ENCODE results near the gene PCYT1A. TPM values are rescaled to one million over a fixed set of nuclear protein-coding genes. Genes with fewer than 3 reads are reported as not detected.
"Not testable (repeated sequence)": the region's sequence is repeated elsewhere in the genome, so short reads cannot be mapped to it uniquely, and the experiment has no call there.

Gene PCYT1A
- total RNA-seq, 1 experiment from 2014 or later: 43.5 TPM

DNA sequence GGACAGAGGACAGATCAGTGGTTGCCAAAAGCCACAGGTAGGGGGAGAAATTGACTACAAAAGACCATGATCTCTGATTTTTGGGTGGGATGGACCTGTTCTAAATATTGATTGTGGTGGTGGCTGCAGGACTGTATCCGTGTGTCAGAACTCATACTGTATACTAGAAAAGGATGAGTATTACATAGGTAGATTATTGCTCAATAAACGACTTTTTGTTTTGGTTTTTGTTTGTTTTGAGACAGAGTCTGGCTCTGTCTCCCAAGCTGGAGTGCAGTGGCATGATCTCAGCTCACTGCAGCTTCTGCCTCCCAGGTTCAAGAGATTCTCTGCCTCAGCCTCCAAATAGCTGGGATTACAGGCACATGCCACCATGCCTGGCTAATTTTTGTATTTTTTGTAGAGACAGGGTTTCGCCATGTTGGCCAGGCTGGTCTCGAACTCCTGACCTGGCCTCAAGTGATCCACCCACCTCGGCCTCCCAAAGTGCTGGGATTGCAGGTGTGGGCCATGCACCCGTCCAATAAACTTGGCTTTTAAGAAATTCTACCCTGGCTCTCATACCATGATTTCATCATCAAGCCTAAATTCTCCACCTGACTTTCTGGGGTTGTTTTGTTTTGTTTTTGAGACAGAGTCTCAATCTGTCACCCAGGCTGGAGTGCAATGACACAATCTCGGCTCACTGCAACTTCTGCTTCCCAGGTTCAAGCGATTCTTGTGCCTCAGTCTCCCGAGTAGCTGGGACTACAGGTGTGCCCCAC lies 81.9 kb downstream of the PCYT1A start:
- in situ Hi-C loops (cut with HindIII; ENCODE audit: low pct_unique_long_range_greater_than_20kb, low sequenced_read_pairs); DNase-seq (ENCODE audit: low read depth): not testable (repeated sequence)

DNA sequence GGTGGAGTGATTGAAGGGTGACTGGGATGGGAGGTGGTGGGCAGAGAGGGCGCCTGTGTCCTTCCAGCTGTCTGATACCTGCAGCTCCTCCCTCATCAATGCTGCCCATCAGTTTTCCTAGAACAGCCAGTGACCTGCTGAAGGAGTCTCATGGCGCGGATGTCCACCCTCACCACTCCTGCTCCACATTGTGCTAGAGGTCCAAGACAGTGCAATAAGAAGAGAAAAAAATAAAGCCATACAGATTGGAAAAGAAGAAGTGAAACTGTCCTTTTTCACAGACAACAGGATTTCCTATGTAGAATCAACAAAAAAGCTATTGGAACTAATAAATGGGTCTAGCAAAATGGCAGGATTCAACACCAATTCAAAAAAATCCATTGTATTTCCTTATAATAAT lies 83.7 kb downstream of the PCYT1A start:
- DNase-seq (ENCODE audit: low read depth): no peak
- in situ Hi-C loops (cut with HindIII; ENCODE audit: low pct_unique_long_range_greater_than_20kb, low sequenced_read_pairs): no loop called here

DNA sequence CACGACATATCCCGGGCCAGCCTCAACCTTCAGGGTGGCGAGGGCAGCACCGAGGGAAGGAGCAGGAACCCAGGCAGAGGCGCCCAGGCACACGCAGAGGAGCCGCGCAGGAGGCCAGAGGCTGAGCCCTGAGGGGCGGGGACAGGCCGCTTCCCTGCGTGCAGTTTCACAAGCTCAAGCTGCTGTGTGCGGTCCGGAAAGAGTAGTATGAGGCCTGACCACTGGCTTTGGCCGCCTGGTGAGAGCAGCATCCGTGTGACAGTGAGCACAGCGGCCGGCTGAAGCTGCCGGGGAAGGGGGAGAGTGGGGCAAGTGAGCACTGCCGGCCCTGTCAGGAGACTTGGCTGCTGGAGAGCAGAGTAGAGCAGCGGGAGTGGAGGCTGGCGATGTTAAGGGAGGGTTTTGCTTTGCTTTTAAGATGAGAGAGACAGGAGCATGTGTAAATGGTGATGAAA lies 85.0 kb downstream of the PCYT1A start:
- no peak for DNase-seq (ENCODE audit: low read depth)
- in situ Hi-C loops (cut with HindIII; ENCODE audit: low pct_unique_long_range_greater_than_20kb, low sequenced_read_pairs): no loop called here

DNA sequence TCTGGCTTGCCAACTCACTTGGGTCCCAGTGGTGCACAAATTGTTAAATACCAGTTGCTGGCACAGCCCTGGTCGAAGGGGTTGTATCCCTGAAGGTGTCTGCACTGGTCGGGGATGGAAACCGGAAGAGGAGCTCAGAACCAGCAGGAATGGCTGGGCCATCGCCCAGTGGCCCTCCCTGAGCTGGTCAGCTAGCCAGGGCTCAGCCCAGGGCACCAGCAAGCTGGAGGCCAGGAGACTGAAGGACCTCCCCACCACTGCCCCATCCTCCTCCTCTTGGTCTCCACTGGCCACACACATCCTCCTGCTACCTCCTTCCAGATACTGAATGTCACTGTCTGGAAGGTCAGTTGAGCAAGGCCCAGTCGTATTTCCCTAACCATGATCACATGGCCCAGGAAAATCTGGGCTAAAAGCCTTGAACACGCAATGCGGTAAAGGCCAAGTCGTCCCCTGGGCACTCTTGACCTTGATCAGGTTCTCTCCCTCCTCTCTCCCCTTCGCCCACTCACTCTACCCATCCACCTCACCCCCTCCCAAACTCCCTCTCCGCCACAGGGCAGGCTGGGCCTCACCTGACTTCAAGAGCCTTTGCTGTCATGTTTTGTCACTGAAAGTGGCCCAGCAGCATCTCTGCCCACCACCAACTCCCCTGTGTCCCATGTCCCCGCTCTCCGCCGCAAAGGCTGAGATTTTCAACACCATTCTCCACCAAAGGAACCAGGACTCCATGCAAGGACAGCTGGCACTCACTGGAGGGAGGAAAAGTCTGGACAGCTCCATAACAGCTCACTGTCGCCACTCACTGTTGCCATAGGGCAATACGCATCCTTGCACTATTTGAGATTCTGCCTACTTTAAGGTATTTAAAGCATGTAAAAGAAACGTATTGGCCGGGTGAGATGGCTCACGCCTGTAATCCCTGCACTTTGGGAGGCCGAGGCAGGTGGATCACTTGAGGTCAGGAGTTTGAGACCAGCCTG lies 88.5 kb downstream of the PCYT1A start:
- no peak for DNase-seq (ENCODE audit: low read depth)

GRCh38 chr3:196198081-196198675 lies 89.3 kb downstream of the PCYT1A start:
- in situ Hi-C loops (cut with HindIII; ENCODE audit: low pct_unique_long_range_greater_than_20kb, low sequenced_read_pairs): no loop called here

More for the DNA sequence above, 88.5 kb downstream of the PCYT1A start:
- in situ Hi-C loops (cut with HindIII; ENCODE audit: low pct_unique_long_range_greater_than_20kb, low sequenced_read_pairs): no loop called here

DNA sequence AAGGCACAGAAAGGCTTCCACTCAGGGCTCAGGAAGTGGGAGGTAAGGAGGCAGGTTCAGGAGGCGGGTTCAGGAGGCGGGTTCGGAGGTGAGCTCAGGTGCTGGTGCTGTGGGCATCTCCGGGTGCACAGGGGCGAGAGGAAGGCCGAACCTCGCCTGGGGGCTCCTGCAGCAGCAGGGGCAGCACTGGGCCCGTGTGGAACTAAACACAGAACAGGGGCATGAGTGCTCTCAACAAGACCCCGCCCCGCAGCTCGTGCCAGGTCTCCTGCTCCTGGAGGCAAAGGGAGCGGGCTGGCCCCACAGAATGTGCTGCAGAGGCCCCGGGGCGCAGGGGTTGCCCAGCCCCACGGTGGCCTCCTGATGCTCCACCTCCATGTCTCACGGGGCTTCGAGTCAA lies 90.0 kb downstream of the PCYT1A start:
- no peak for DNase-seq (ENCODE audit: low read depth)
- in situ Hi-C loops (cut with HindIII; ENCODE audit: low pct_unique_long_range_greater_than_20kb, low sequenced_read_pairs): no loop called here

More at GRCh38 chr3:196198081-196198675, 89.3 kb downstream of the PCYT1A start:
- no peak for DNase-seq (ENCODE audit: low read depth)

DNA sequence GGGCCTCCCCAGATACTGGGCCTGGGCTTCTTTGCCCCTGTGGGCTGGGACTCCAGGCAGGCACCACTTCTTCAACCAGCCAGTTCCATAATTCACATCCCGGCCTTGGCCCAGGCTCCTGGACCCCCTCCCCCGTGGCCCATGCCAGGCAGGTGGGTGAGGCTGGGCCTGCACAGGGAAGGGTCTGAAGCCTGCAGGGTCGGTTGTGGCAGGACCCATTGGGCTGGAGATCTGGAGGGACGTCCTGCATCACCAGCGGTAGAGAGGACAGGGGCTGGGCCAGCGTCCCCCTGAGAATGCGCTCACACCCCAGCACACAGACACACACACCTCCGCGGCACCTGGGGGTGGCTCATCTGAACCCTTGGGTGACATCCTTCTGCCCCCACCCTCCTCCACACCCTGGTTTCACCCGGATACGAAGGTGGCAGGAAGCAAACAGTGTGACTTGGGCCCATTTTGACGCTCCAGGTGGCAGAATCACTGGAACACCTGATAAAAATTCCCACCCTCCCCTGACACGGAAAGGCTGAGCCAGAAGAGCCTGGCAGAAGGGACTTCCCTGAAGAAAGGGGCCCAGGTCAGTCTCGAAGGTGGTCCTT lies 91.8 kb downstream of the PCYT1A start:
- DNase-seq (ENCODE audit: low read depth): no peak
- in situ Hi-C loops (cut with HindIII; ENCODE audit: low pct_unique_long_range_greater_than_20kb, low sequenced_read_pairs): no loop called here

DNA sequence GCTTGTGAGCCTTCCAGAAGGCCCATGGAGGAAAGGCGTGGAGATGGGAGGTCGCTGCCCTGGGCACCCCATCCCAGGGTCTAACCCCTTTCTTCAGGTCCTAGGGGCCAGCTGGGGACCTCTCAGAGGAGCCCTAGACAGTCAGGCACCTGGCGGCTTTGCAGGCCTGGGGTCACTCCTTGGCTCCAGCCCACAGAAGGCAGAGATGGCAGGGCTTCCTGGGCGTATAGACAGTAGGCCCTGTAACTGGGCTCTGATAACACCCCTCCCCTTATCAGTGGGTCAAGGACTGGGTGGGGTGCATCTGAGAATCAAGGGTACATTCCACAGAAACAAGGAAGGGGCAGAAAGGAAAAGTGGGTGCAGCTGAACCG lies 93.0 kb downstream of the PCYT1A start:
- no peak for DNase-seq (ENCODE audit: low read depth)
- in situ Hi-C loops (cut with HindIII; ENCODE audit: low pct_unique_long_range_greater_than_20kb, low sequenced_read_pairs): no loop called here

GRCh38 chr3:196193736-196194541 lies 93.6 kb downstream of the PCYT1A start:
- in situ Hi-C loops (cut with HindIII; ENCODE audit: low pct_unique_long_range_greater_than_20kb, low sequenced_read_pairs): no loop called here
- no peak for DNase-seq (ENCODE audit: low read depth)

GRCh38 chr3:196193133-196193735 lies 94.3 kb downstream of the PCYT1A start:
- DNase-seq (ENCODE audit: low read depth): no peak
- in situ Hi-C loops (cut with HindIII; ENCODE audit: low pct_unique_long_range_greater_than_20kb, low sequenced_read_pairs): no loop called here

DNA sequence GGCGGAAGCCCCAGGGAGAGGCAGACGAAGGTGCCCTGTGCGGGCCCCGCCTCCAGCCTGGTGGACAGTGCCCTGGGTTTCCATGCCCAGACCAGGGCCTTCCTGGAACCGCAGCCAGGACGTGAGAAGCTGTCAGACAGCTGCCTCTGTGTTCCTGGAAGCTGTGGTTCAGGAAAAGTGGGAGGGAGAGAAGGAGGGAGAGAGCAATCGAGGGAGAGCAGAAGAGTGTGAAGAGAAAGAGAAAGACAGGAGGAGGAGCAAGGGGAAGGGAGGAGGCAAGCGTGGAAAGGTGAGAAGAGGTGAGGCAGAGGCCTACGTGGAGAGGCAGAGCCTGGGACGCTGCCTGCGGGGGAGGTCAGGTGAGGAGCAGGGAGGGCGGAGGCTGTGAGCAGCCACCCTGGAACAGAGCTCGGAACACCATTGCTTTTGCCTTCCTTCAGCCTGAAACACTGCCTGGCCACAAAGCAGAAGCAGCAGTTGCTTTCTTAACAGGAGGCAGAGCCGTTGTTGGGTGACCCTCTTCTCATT lies 94.9 kb downstream of the PCYT1A start:
- in situ Hi-C loops (cut with HindIII; ENCODE audit: low pct_unique_long_range_greater_than_20kb, low sequenced_read_pairs): no loop called here

GRCh38 chr3:196192036-196192523 lies 95.4 kb downstream of the PCYT1A start:
- in situ Hi-C loops (cut with HindIII; ENCODE audit: low pct_unique_long_range_greater_than_20kb, low sequenced_read_pairs): no loop called here
- DNase-seq (ENCODE audit: low read depth): no peak

More for the DNA sequence above, 94.9 kb downstream of the PCYT1A start:
- DNase-seq (ENCODE audit: low read depth): no peak

DNA sequence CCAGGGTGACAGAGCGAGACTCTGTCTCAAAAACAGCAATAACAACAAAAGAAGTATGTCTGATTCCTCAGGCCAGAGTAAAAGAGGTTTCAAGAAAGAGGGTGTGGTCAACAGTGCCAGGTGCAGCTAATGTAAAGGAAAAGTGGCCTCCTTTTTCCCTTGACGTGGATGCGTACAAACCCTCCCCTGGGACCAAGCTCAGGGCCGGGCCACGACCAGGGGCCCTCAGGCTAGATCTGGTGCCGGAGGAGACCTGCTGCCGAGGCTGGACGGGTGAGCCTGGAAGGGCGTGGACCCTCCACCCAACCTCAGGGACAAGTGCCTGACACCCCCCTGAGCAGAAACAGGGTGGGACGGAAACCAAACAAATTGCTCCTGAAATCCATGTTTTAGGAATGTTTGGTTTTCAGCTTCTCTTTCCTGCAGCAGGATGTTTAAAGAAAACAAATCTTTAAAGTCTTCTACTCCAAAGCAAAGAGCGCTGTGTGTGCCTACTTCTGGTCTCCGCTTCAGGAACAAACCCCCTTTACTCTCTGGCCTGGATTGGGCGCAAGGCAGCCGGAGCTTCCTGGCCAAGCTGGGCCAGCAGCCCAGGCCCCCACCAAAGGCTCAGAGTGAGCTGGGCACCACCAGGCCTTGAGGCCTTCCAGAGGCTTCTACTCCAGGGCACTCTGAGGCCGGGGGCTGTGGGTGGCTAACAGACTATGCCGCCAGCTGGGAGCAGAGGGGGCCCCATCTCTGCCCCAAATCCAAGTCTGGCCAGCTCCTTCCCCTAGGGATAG lies 97.8 kb downstream of the PCYT1A start:
- in situ Hi-C loops (cut with HindIII; ENCODE audit: low pct_unique_long_range_greater_than_20kb, low sequenced_read_pairs): no loop called here
- no peak for DNase-seq (ENCODE audit: low read depth)

GRCh38 chr3:196186651-196187573 lies 100.6 kb downstream of the PCYT1A start:
- DNase-seq (ENCODE audit: low read depth): no peak
- in situ Hi-C loops (cut with HindIII; ENCODE audit: low pct_unique_long_range_greater_than_20kb, low sequenced_read_pairs): no loop called here

DNA sequence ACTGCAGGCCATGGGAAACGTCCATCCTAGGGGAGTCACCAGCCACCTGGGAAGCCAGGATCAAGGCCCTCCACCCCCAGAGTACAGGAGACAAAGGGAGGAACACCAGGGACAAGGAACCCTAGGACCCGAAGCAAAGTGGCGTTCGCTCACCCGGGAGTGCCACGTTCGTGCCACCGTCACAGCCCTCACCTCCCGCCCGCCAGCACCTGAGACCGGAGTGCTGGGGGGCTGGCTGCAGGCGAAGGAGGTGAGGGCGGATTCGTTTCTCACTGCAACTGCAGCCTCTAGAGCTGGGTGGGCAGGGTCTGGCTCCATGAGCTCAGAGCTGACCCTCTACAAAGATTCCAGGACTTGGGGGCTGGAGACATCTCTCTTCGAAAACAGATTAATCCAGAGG lies 102.6 kb downstream of the PCYT1A start:
- no peak for DNase-seq (ENCODE audit: low read depth)
- in situ Hi-C loops (cut with HindIII; ENCODE audit: low pct_unique_long_range_greater_than_20kb, low sequenced_read_pairs): no loop called here
